ENCODE measurements around the gene EXOC3L1.

Gene EXOC3L1

DNA sequence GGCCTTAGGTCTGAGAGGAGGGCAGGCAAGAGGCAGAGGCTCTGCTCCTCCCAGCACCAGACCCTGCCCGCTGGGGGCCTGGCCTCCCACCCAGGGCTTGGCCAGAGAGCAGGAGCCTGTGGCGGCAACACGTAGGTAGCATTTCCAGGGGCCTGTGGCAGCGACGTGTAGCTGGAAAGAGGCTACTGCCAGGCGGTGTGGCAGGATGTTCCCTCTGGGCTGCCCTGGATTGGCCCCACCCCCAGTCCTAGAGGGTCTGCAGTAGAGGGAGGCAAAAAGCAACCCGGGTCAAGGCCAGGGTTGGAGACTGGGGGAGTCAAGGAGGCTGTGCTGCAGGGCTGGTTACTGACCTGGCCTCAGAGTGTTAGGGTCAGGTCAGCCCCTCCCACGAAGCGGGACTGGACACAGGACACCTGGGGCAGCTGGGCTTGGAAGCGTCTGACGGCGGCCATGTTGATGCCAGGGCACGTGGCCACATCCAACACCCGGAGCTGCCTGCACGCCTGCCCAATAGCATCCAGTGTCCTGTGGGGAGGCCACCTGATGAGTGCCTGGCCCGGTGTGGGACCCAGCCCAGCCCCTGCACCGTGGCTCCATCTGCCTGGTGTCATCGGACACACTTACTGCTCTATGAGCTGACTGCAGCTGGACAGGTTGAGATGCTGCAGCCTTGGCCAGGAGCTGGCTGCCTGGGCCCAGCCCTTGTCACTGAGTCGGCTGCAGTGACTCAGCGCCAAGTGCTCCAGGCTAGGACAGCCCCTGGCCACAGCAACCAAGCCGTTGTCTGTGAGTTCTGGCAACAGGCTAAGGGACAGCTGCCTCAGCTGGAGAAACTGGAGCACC is 17.5 kb upstream of the EXOC3L1 start:
- Histone ChIP-seq H3K4me1 (no peaks in the 10 kb centered on the region), H3K9me3 (no peaks in the 10 kb centered on the region), H3K36me3 (peaks cover 4 to 62% (median 12%) of the 10 kb centered on the region in 3 donors), H3K27ac (no peak overlapping the region), H3K4me3 (no peak overlapping the region), H3K27me3 (no peaks in the 10 kb centered on the region)
- no peak for DNase-seq
- TF ChIP-seq, protein P1, sequence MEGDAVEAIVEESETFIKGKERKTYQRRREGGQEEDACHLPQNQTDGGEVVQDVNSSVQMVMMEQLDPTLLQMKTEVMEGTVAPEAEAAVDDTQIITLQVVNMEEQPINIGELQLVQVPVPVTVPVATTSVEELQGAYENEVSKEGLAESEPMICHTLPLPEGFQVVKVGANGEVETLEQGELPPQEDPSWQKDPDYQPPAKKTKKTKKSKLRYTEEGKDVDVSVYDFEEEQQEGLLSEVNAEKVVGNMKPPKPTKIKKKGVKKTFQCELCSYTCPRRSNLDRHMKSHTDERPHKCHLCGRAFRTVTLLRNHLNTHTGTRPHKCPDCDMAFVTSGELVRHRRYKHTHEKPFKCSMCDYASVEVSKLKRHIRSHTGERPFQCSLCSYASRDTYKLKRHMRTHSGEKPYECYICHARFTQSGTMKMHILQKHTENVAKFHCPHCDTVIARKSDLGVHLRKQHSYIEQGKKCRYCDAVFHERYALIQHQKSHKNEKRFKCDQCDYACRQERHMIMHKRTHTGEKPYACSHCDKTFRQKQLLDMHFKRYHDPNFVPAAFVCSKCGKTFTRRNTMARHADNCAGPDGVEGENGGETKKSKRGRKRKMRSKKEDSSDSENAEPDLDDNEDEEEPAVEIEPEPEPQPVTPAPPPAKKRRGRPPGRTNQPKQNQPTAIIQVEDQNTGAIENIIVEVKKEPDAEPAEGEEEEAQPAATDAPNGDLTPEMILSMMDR (IDR thresholded peaks at IDR 0.05), result no peak
- intact Hi-C loops (cut with DNase I; ENCODE audit: low total_unique reads), result no loop called here

DNA sequence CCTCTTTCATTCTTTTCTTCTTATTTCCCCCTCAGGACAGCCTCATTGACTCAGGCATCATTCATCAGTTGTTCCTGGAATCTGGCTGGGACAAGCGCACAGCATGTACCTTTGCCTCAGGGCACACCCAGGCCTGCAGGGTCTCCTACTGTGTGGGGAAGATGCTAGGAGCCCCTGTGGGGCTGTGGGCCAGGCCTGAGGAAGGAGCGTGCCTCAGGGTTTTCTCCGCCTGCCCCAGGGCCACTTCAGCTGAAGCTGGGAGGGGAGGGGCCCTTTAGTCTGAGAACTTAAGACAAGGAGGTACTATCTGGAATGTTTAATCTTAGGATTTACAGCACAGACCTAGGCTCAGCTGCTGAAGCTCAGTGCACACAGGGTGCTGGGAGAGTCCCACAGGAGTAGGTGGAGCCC is 16.9 kb upstream of the EXOC3L1 start:
- intact Hi-C loops (cut with DNase I; ENCODE audit: low total_unique reads), result no loop called here
- Histone ChIP-seq H3K36me3 (peaks cover 4 to 67% (median 18%) of the 10 kb centered on the region in 3 donors), H3K4me1 (no peaks in the 10 kb centered on the region), H3K9me3 (no peaks in the 10 kb centered on the region), H3K27me3 (no peaks in the 10 kb centered on the region), H3K4me3 (no peak overlapping the region), H3K27ac (no peak overlapping the region)
- no peak for DNase-seq
- TF ChIP-seq, protein P1 (IDR thresholded peaks at IDR 0.05), result no peak

DNA sequence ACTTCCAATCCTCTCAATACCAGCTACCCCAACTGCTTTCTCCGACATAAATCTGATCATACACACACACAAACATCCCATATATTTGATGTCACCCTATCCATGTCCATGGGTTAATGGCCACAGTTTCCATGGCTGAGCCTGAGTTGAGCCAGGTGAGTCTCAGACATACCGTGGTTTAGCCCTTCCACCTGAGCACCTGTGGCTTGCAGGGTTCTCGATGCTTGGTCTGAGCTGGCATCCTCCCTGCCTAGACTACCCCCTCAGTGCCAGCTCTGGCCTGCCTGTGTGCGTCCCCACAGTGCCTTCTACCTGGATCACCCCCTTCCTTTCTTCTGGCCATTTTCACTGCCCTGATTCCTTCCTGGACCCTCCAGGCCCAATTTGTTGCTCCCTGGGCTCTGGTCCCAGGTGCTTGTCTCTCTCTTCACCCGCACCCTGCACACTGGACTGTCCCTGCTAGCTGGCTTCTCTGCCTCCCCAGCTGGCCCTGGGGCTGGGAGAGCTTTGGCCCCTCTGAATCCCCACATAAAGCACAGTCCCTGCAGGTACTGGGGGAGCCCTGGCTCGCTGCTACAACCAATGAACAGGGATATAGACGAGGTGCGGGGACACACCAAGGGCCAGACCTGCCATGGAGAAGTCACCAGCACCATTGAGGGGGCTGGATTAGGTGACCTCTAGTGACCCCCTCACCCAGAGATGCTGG is 16.3 kb upstream of the EXOC3L1 start:
- H3K4me3 ChIP-seq, result no peak overlapping the region
- H3K4me1 ChIP-seq, result no peaks in the 10 kb centered on the region
- H3K27ac ChIP-seq, result no peak overlapping the region
- no peaks in the 10 kb centered on the region for H3K27me3 ChIP-seq
- TF ChIP-seq, protein P1 (IDR thresholded peaks at IDR 0.05), result no peak
- intact Hi-C loops (cut with DNase I; ENCODE audit: low total_unique reads), result no loop called here
- peaks cover 4 to 67% (median 23%) of the 10 kb centered on the region in 3 donors for H3K36me3 ChIP-seq
- no peak for DNase-seq
- no peaks in the 10 kb centered on the region for H3K9me3 ChIP-seq

DNA sequence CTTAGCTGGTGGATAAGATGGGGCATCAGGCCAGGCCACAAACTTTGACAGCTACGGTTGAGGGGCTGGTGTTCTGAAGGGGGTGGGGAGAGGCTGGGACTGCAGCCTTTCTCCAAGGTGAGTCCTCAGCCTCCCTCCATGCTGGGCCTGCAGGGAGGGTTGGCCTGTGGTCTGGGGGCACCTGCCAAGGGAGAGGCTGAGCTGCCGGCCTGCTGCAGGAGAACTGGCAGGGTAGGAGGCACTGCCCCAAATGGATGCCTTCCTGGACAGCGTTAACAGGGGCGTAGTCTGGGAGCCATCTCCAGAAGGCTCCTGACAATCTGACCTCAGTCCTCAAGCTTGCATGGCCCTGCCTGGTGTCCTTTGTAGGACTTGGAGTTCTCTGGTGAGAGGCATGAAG is 14.1 kb upstream of the EXOC3L1 start:
- intact Hi-C loops (cut with DNase I; ENCODE audit: low total_unique reads), result no loop called here
- DNase-seq, result no peak
- peaks cover 4 to 63% (median 23%) of the 10 kb centered on the region in 3 donors for H3K36me3 ChIP-seq

DNA sequence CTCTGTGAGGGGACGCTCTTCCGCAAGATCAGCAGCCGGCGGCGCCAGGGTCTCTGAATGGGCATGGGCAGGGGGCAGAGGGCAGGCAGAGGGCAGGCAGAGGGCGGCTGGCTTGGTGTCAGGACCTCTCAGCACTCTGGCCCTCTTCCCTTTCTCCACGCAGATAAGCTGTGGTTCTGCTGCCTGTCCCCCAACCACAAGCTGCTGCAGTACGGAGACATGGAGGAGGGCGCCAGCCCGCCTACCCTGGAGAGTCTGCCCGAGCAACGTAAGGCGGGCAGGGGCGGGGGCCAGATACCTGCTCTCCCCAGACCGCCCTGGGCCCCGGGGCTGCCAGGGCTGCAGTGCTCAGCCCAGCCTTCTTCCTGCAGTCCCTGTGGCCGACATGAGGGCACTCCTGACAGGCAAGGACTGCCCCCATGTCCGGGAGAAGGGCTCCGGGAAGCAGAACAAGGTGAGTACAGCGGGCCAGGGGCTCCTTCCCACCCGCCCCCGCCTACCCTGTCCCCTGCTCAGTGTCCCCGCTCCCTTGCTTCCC is 13.1 kb upstream of the EXOC3L1 start:
- H3K36me3 ChIP-seq, result peaks cover 7 to 69% (median 25%) of the 10 kb centered on the region in 3 donors
- no peak overlapping the region for H3K4me3 ChIP-seq
- H3K4me1 ChIP-seq, result peaks cover 0 to 19% (median 3%) of the 10 kb centered on the region in 4 donors
- no peaks in the 10 kb centered on the region for H3K9me3 ChIP-seq
- no peak for DNase-seq
- no peaks in the 10 kb centered on the region for H3K27me3 ChIP-seq
- intact Hi-C loops (cut with DNase I; ENCODE audit: low total_unique reads), result no loop called here
- TF ChIP-seq, protein P1 (IDR thresholded peaks at IDR 0.05), result no peak
- no peak overlapping the region for H3K27ac ChIP-seq

More for the DNA sequence above, 14.1 kb upstream of the EXOC3L1 start:
- H3K27me3 ChIP-seq, result no peaks in the 10 kb centered on the region
- no peak overlapping the region for H3K27ac ChIP-seq
- H3K9me3 ChIP-seq, result no peaks in the 10 kb centered on the region
- H3K4me1 ChIP-seq, result peaks cover 0 to 9% (median 0%) of the 10 kb centered on the region in 4 donors
- H3K4me3 ChIP-seq, result no peak overlapping the region
- TF ChIP-seq, protein P1 (IDR thresholded peaks at IDR 0.05), result no peak

Measured in tibial artery (tissue), 4 donors.